GM12875 (cell line): ENCODE measurements around the gene AXIN1.

Source experiments
- H3K4me3 ChIP-seq: one replicate; pipeline ENCODE4 v1.5.1; 2011; ENCODE audit warnings: low read depth, low read length, control low read depth
- TF ChIP-seq, protein P1 (sequence below): IDR thresholded peaks from 2 replicates; pipeline ENCODE4 v1.5.1; 2011; ENCODE audit warnings: low read depth, mild to moderate bottlenecking, control low read depth, inconsistent platforms, low read length, moderate library complexity, borderline replicate concordance; ENCODE audit not compliant: insufficient read depth

AXIN1 gene

DNA sequence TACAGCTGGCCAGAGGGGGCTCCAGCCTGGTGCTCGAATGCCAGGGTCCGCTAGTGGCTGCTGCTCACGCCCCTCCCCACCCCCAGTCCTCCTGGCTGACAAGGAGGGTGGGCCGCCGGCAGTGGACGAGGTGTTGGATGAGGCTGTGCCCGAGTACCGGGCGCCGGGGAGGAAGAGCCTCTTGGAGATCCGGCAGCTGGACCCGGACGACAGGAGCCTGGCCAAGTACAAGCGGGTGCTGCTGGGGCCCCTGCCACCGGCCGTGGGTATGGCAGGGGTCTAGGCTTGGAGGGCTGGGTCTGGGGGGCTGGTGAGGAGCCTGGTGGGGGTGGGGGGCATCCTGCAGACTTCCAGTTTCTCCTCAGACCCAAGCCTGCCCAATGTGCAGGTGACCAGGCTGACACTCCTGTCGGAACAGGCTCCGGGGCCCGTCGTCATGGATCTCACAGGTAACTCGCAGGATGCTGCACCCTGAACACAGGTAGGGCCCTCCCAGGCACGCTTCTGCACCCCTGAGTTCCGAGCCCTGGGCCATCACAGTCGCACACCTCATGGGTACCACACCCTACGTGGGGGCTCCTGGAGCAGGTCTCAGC lies 70.8 kb downstream of the AXIN1 start:
- TF ChIP-seq, protein P1, sequence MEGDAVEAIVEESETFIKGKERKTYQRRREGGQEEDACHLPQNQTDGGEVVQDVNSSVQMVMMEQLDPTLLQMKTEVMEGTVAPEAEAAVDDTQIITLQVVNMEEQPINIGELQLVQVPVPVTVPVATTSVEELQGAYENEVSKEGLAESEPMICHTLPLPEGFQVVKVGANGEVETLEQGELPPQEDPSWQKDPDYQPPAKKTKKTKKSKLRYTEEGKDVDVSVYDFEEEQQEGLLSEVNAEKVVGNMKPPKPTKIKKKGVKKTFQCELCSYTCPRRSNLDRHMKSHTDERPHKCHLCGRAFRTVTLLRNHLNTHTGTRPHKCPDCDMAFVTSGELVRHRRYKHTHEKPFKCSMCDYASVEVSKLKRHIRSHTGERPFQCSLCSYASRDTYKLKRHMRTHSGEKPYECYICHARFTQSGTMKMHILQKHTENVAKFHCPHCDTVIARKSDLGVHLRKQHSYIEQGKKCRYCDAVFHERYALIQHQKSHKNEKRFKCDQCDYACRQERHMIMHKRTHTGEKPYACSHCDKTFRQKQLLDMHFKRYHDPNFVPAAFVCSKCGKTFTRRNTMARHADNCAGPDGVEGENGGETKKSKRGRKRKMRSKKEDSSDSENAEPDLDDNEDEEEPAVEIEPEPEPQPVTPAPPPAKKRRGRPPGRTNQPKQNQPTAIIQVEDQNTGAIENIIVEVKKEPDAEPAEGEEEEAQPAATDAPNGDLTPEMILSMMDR: no peak
- no peak overlapping the region for H3K4me3 ChIP-seq

DNA sequence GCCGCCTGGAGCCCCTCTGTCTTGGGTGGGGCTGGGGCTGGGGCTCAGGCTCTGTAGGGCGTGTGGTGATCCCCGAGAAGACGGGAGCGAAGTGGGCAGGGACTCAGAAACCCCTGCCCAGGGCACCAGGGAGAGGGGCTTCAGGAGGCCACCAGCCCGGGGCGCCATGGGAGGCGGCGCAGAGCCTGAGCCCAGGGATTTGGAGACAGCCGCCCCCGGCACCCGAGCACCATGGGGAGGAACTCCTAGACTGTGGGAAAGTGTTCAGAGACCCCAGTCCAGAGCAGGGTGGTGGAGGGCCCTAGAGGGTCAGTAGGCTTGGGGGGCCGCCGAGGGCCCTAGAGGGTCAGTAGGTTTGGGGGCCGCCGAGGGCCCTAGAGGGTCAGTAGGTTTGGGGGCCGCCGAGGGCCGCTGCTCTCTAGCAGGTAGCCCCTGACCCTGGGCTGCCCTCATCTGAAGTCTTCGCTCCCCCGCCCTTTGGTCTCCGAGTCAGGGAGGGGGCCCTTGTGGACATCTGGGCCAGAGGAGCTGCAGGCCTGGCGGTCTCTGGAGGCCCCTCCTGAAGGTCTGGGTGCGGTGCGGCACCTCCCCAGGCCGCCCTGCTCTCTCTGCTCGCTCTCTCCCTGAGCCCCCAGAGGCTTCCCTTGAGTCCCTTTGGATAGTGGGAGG lies 71.4 kb downstream of the AXIN1 start:
- TF ChIP-seq, protein P1: no peak
- no peak overlapping the region for H3K4me3 ChIP-seq

DNA sequence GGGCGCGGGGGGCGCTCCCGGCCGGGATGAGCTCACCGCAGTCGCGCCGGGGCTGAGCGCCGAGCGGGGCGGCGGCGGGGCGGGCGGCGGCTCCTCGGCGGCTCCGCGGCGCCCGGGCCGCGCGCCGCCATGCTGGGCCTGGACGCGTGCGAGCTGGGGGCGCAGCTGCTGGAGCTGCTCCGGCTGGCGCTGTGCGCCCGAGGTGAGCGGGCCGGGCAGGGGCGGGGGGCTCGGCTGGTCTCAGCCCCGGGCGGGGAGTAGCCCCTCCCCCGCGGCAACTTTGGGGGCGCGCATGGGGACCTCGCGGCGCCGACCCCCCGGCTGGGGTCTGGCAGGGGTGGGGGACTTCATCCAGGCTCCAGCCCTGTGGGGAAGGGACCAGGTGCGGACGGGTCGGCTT lies 72.0 kb downstream of the AXIN1 start, which contains the start of gene ARHGDIG:
Gene ARHGDIG (plus strand): TSS at position 40 of the 400 bp plus-strand sequence. CDS start 90 bp downstream, at position 130.
- TF ChIP-seq, protein P1: no peak
- H3K4me3 ChIP-seq: no peak within 1 kb of the TSS

DNA sequence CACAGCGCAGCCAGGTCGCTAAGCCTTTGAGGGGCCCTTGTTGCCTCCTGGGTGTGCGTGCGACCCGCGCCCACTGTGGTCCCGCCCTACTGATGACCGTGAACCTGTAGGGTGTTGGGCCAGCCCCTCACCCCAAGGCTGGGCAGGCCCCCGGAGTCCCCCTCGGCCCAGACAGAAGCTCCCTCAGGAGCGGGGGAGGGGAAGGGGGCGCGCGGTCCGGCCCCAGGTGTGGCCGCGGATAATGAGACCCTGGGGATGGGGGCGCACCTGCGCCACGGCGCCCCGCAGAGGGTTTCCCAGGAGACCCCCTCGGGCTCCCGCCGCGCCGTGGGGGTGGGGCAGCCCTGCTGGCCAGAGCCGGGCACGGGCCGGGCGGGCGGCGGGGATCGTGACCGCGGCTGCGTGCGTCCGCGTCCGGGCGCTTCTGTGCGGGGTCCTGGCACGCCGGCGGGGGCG lies 72.5 kb downstream of the AXIN1 start:
- no peak overlapping the region for H3K4me3 ChIP-seq
- TF ChIP-seq, protein P1: no peak

DNA sequence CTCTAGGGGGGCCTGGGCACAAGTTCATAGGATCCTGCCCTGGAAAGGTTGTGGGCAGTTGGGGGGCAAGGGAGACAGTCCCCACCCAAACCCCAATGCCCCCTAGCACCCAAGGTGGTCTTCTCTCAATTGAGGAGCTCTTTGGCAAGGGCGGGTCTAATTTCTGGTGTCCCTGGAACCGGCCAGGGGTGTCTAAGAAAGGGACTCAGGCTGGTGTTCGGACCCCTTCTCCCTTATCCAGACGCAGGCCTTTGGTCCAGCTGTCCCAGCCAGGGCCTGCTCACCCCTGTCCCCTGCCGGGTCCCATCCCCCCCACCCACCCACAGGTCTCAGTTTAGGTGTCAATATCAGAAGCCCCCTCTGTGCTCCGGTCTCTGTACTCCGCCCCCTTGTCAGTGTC lies 73.0 kb downstream of the AXIN1 start:
- H3K4me3 ChIP-seq: no peak overlapping the region

DNA sequence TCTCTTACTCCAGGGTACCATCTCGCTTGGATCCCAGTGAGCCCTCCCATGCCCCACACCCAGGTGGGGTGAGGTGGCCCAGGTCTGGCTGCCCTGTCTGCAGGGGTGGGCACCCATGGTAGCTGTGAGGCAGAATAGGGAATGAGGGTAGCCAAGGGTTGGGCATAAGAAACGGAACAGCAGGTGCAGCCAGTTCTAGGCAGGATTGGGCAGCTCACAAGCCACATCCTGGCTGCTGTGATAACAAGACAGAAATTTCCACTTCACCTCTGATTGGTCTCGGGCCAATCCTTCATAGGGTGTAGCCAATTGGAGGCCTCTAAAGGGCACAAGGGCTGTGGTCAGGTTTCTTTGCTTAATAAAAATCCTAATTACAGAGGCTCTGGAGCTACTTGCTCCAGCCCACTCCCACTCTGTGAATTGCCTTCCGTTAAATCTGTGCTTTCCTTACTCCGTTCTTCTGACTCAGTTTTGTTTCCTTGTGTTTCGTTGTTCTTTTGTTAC lies 73.6 kb downstream of the AXIN1 start:
- TF ChIP-seq, protein P1: no peak
- no peak overlapping the region for H3K4me3 ChIP-seq

More for the DNA sequence above, 73.0 kb downstream of the AXIN1 start:
- TF ChIP-seq, protein P1: no peak
